Measurements from ENCODE around the gene COX6B2. TPM values are rescaled to one million over a fixed set of nuclear protein-coding genes. Genes with fewer than 3 reads are reported as not detected.

COX6B2 gene
- total and polyA plus RNA-seq, 2 of the 13 experiments (the other 11 are each of a cell fraction or from before 2014, with no cell fraction given), result 0.21 TPM; not detected in 1

- 0 out of 2 replicates have a peak, but pooled peaks have one; percentile 29 for TF ChIP-seq ZNF512B (CRISPR knock-in tag; IDR thresholded peaks at IDR 0.05; ENCODE audit: borderline replicate concordance)
- no peak for TF ChIP-seq FOXO4 (CRISPR knock-in tag; conservative IDR thresholded peaks at IDR 0.05)
- TF ChIP-seq ZNF589 (CRISPR knock-in tag; conservative IDR thresholded peaks at IDR 0.05), result no peak; the same call in 1 of the 2 replicates
- TF ChIP-seq DMAP1 (CRISPR knock-in tag; IDR thresholded peaks at IDR 0.05), result peak; percentile 95
- peak; percentile 84 for TF ChIP-seq GATAD1 (CRISPR knock-in tag; IDR thresholded peaks at IDR 0.05)
- TF ChIP-seq ETV6 (CRISPR knock-in tag; conservative IDR thresholded peaks at IDR 0.05), result 0 out of 2 replicates have a peak, but pooled peaks have one; percentile 64
- TF ChIP-seq XBP1 (CRISPR knock-in tag; IDR thresholded peaks at IDR 0.05), result no peak
- peak; percentile 16; the same call in 1 of the 2 replicates for TF ChIP-seq ZNF280B (CRISPR knock-in tag; IDR thresholded peaks at IDR 0.05; ENCODE audit: borderline replicate concordance)
- peak; percentile 78 for TF ChIP-seq MXD1 (CRISPR knock-in tag; IDR thresholded peaks at IDR 0.05)
- no peak for TF ChIP-seq TEF (CRISPR knock-in tag; IDR thresholded peaks at IDR 0.05)
- no peak for TF ChIP-seq ATF7 (IDR thresholded peaks at IDR 0.05)
- no peak for TF ChIP-seq ATF7 (CRISPR knock-in tag; IDR thresholded peaks at IDR 0.05)
- no peak for TF ChIP-seq DNMT1 (CRISPR knock-in tag; IDR thresholded peaks at IDR 0.05)
- peak; percentile 70; the same call in 1 of the 2 replicates for TF ChIP-seq IKZF5 (CRISPR knock-in tag; IDR thresholded peaks at IDR 0.05)
- no peak for TF ChIP-seq ZEB1 (IDR thresholded peaks at IDR 0.05; ENCODE audit: insufficient replicate concordance, low read depth)
- TF ChIP-seq MIER2 (CRISPR knock-in tag; IDR thresholded peaks at IDR 0.05), result peak; percentile 32; the same call in 1 of the 2 replicates
- TF ChIP-seq SKI (IDR thresholded peaks at IDR 0.05; ENCODE audit: partially characterized antibody), result no peak
- no peak for TF ChIP-seq MTA1 (CRISPR knock-in tag; IDR thresholded peaks at IDR 0.05; ENCODE audit: borderline replicate concordance)
- no peak for TF ChIP-seq ZNF30 (CRISPR knock-in tag; IDR thresholded peaks at IDR 0.05)
Observed at GRCh38 chr19:55385724-55386492, 31.4 kb upstream of the COX6B2 start, which contains the start of gene RPL28 (continued).

All from HepG2 (cell line).